ENCODE results near the gene GNG2.

GNG2 gene

GRCh38 chr14:51962711-51963110, 102.3 kb downstream of the GNG2 start:
- ATAC-seq (ENCODE audit: low read depth): no peak
- Histone ChIP-seq H3K9me3 (ENCODE audit: severe bottlenecking) (peaks cover 5% of the 10 kb centered on the region), H3K27me3 (ENCODE audit: insufficient read depth, poor library complexity, severe bottlenecking) (peaks cover 6% of the 10 kb centered on the region), H3K27ac (ENCODE audit: poor library complexity, severe bottlenecking) (no peak overlapping the region), H3K4me1 (ENCODE audit: insufficient read depth, poor library complexity, severe bottlenecking) (no peaks in the 10 kb centered on the region), H3K36me3 (ENCODE audit: low read depth) (no peaks in the 10 kb centered on the region), H3K4me3 (ENCODE audit: severe bottlenecking) (no peak overlapping the region)
- DNase-seq (ENCODE audit: low spot score): no peak
- no peak for TF ChIP-seq CTCF (IDR thresholded peaks at IDR 0.05; ENCODE audit: poor library complexity, severe bottlenecking)

GRCh38 chr14:51963286-51963685, 102.9 kb downstream of the GNG2 start:
- Histone ChIP-seq H3K4me3 (ENCODE audit: severe bottlenecking) (no peak overlapping the region), H3K27me3 (ENCODE audit: insufficient read depth, poor library complexity, severe bottlenecking) (peaks cover 9% of the 10 kb centered on the region), H3K36me3 (ENCODE audit: low read depth) (no peaks in the 10 kb centered on the region), H3K9me3 (ENCODE audit: severe bottlenecking) (peaks cover 5% of the 10 kb centered on the region), H3K27ac (ENCODE audit: poor library complexity, severe bottlenecking) (no peak overlapping the region), H3K4me1 (ENCODE audit: insufficient read depth, poor library complexity, severe bottlenecking) (no peaks in the 10 kb centered on the region)
- DNase-seq (ENCODE audit: low spot score) (no peak), ATAC-seq (ENCODE audit: low read depth) (no peak)
- TF ChIP-seq CTCF (IDR thresholded peaks at IDR 0.05; ENCODE audit: poor library complexity, severe bottlenecking): no peak

GRCh38 chr14:51967521-51967920, 107.1 kb downstream of the GNG2 start:
- H3K27ac ChIP-seq (ENCODE audit: poor library complexity, severe bottlenecking): no peak overlapping the region
- H3K27me3 ChIP-seq (ENCODE audit: insufficient read depth, poor library complexity, severe bottlenecking): peaks cover 23% of the 10 kb centered on the region
- no peaks in the 10 kb centered on the region for H3K9me3 ChIP-seq (ENCODE audit: severe bottlenecking)
- TF ChIP-seq CTCF (IDR thresholded peaks at IDR 0.05; ENCODE audit: poor library complexity, severe bottlenecking): no peak
- no peaks in the 10 kb centered on the region for H3K36me3 ChIP-seq (ENCODE audit: low read depth)
- no peaks in the 10 kb centered on the region for H3K4me1 ChIP-seq (ENCODE audit: insufficient read depth, poor library complexity, severe bottlenecking)
- no peak overlapping the region for H3K4me3 ChIP-seq (ENCODE audit: severe bottlenecking)
- ATAC-seq (ENCODE audit: low read depth): no peak
- no peak for DNase-seq (ENCODE audit: low spot score)

- no peak overlapping the region for H3K4me3 ChIP-seq (ENCODE audit: severe bottlenecking)
- no peak overlapping the region for H3K27ac ChIP-seq (ENCODE audit: poor library complexity, severe bottlenecking)
- TF ChIP-seq CTCF (IDR thresholded peaks at IDR 0.05; ENCODE audit: poor library complexity, severe bottlenecking): no peak
- H3K9me3 ChIP-seq (ENCODE audit: severe bottlenecking): no peaks in the 10 kb centered on the region
- ATAC-seq (ENCODE audit: low read depth) (no peak), DNase-seq (ENCODE audit: low spot score) (no peak)
- no peaks in the 10 kb centered on the region for H3K4me1 ChIP-seq (ENCODE audit: insufficient read depth, poor library complexity, severe bottlenecking)
- no peaks in the 10 kb centered on the region for H3K36me3 ChIP-seq (ENCODE audit: low read depth)
- peaks cover 23% of the 10 kb centered on the region for H3K27me3 ChIP-seq (ENCODE audit: insufficient read depth, poor library complexity, severe bottlenecking)
Observed at GRCh38 chr14:51969852-51970540, 109.6 kb downstream of the GNG2 start.

- no peak for TF ChIP-seq CTCF (IDR thresholded peaks at IDR 0.05; ENCODE audit: poor library complexity, severe bottlenecking)
- ATAC-seq (ENCODE audit: low read depth) (no peak), DNase-seq (ENCODE audit: low spot score) (no peak)
- peaks cover 18% of the 10 kb centered on the region for H3K27me3 ChIP-seq (ENCODE audit: insufficient read depth, poor library complexity, severe bottlenecking)
- no peaks in the 10 kb centered on the region for H3K4me1 ChIP-seq (ENCODE audit: insufficient read depth, poor library complexity, severe bottlenecking)
- H3K36me3 ChIP-seq (ENCODE audit: low read depth): no peaks in the 10 kb centered on the region
- no peaks in the 10 kb centered on the region for H3K9me3 ChIP-seq (ENCODE audit: severe bottlenecking)
- no peak overlapping the region for H3K4me3 ChIP-seq (ENCODE audit: severe bottlenecking)
- H3K27ac ChIP-seq (ENCODE audit: poor library complexity, severe bottlenecking): no peak overlapping the region
Observed at GRCh38 chr14:51972566-51972965, 112.2 kb downstream of the GNG2 start.

All from RWPE2 (cell line).